ENCODE data around the gene TMEM256.
"Not testable (repeated sequence)": the region's sequence is repeated elsewhere in the genome, so short reads cannot be mapped to it uniquely, and the experiment has no call there.

TMEM256 gene

DNA sequence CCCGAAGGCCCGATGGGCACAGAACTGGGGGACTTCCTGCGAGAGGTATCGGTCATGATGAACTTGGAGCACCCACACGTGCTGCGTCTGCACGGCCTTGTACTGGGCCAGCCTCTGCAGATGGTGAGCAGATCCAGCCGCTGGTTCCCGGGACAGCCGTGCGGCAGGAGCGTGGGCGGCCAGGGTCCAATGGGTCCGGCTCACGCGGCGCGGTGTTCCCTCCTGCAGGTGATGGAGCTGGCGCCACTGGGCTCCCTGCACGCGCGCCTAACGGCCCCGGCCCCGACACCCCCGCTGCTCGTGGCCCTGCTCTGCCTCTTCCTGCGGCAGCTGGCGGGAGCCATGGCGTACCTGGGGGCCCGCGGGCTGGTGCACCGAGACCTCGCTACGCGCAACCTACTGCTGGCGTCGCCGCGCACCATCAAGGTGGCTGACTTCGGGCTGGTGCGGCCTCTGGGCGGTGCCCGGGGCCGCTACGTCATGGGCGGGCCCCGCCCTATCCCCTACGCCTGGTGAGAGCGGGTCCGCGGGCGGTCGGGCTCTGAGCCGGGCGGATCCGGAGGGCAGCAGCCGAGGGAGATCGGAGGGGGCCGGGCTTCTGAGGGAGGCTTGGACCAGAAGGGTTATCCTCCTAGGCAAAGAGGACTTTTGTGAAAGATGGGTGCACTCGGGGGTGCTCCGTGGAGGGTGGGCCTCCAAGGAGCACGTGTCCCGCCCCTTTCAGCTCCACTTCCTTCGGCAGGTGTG is 20.0 kb downstream of the TMEM256 start:
- peak overlapping the region; percentile 41 to 59 for H3K4me3 ChIP-seq (ENCODE audit: low read length in 2 of 2)
- H3K9ac ChIP-seq (ENCODE audit: low read depth in 1 of 2, low read length in 2 of 2), result peak overlapping the region in 1 of 2 donors; percentile 42
- no peaks in the 10 kb centered on the region for H3K9me3 ChIP-seq (ENCODE audit: control insufficient read depth in 2 of 2, low read length in 2 of 2)
- H3K4me1 ChIP-seq (ENCODE audit: control insufficient read depth in 2 of 2, insufficient read depth in 2 of 2, low read length in 2 of 2), result peaks cover 13 to 16% of the 10 kb centered on the region in 2 donors
- peaks cover 16 to 27% of the 10 kb centered on the region in 2 donors for H3K36me3 ChIP-seq (ENCODE audit: control insufficient read depth in 2 of 2, insufficient read depth in 2 of 2, low read length in 2 of 2)
- H3K27me3 ChIP-seq (ENCODE audit: control insufficient read depth in 2 of 2, insufficient read depth in 2 of 2, low read length in 2 of 2), result no peaks in the 10 kb centered on the region
- H3K27ac ChIP-seq (ENCODE audit: low read depth in 2 of 2, low read length in 2 of 2), result no peak overlapping the region

DNA sequence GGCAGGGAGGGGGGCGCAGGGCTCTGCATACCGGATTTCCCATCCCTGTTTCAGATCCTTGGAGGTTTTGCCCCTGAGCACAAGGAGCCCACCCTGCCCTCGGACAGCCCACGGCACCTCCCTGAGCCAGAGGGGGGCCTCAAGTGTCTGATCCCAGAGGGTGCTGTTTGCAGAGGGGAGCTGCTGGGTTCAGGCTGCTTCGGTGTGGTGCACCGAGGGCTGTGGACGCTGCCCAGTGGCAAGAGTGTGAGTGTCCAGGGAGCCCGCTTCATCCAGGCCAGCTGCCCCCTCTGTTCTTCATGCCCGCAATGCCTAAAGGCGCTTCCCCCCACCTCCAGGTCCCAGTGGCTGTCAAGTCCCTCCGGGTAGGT is 20.5 kb downstream of the TMEM256 start:
- Histone ChIP-seq H3K9me3 (ENCODE audit: control insufficient read depth in 2 of 2, low read length in 2 of 2) (no peaks in the 10 kb centered on the region), H3K4me1 (ENCODE audit: control insufficient read depth in 2 of 2, insufficient read depth in 2 of 2, low read length in 2 of 2) (peaks cover 13 to 16% of the 10 kb centered on the region in 2 donors), H3K27me3 (ENCODE audit: control insufficient read depth in 2 of 2, insufficient read depth in 2 of 2, low read length in 2 of 2) (no peaks in the 10 kb centered on the region), H3K36me3 (ENCODE audit: control insufficient read depth in 2 of 2, insufficient read depth in 2 of 2, low read length in 2 of 2) (peaks cover 11 to 22% of the 10 kb centered on the region in 2 donors), H3K9ac (ENCODE audit: low read depth in 1 of 2, low read length in 2 of 2) (peak overlapping the region in 1 of 2 donors; percentile 42), H3K27ac (ENCODE audit: low read depth in 2 of 2, low read length in 2 of 2) (no peak overlapping the region), H3K4me3 (ENCODE audit: low read length in 2 of 2) (peak overlapping the region; percentile 41 to 59)

DNA sequence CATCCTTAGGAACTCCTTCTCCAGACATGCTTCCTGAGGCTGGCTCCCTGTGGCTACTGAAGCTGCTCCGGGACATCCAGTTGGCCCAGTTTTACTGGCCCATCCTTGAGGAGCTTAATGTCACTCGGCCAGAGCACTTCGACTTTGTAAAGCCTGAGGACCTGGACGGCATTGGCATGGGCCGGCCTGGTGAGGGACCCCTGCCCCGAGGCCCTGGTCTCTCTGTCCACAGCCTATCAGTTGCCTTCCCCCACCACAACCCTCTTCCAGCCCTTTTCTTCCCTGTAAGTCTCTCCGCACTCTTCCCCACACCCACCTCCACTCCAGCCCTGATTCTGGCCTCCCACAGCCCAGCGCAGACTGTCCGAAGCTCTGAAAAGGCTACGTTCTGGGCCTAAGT is 21.0 kb downstream of the TMEM256 start:
- Histone ChIP-seq H3K9me3 (ENCODE audit: control insufficient read depth in 2 of 2, low read length in 2 of 2) (no peaks in the 10 kb centered on the region), H3K27me3 (ENCODE audit: control insufficient read depth in 2 of 2, insufficient read depth in 2 of 2, low read length in 2 of 2) (no peaks in the 10 kb centered on the region), H3K36me3 (ENCODE audit: control insufficient read depth in 2 of 2, insufficient read depth in 2 of 2, low read length in 2 of 2) (peaks cover 10 to 19% of the 10 kb centered on the region in 2 donors), H3K4me3 (ENCODE audit: low read length in 2 of 2) (no peak overlapping the region), H3K27ac (ENCODE audit: low read depth in 2 of 2, low read length in 2 of 2) (no peak overlapping the region), H3K4me1 (ENCODE audit: control insufficient read depth in 2 of 2, insufficient read depth in 2 of 2, low read length in 2 of 2) (peaks cover 13 to 16% of the 10 kb centered on the region in 2 donors), H3K9ac (ENCODE audit: low read depth in 1 of 2, low read length in 2 of 2) (no peak overlapping the region)

DNA sequence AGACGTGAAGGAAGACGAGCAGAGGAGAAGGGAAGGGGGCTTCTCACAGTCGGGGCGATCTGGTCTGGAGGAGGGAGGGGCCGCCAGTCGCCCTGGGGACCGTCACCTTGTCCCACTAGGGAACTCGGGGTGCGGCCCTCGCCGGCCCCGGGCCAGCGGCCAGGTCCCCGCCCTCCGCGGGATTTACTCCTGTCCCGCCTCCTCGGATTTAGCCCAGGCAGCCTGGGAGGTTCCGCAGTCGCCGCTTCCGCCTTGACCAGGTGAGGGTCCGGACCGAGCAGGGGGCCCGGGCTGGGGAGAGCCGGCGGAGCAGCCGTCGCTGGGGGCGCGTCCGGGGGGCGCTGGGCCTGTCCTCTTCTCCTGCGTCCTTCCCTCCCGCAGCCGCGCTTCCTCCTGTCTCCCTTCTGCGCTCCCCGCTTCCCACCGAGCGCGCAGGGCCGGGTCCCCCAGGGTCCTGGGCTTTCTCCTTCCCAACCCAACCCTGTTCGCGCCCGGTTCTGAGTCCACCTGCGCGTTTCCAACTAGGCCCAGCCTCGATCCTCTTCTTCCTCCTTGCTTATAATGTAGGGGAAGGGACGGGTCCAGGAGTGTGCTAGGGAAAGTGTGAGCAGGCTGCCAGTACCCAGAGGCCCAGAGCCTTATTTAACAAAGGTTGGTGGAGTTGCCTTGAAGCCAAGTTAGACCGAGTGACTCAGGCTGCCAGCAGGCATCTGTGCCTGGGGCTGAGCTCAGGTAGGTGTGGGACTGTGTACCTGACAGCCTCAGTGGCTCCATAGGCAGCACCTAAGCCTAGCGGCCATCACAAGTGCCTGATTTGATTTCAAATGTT is 22.8 kb downstream of the TMEM256 start, which contains the start of gene TNK1:
Gene TNK1 (plus strand): TSS at position 235 of the 829 bp plus-strand sequence. CDS start 1,838 bp downstream, outside the sequence.
- peaks cover 13 to 16% of the 10 kb centered on the region in 2 donors for H3K4me1 ChIP-seq (ENCODE audit: control insufficient read depth in 2 of 2, insufficient read depth in 2 of 2, low read length in 2 of 2)
- H3K9me3 ChIP-seq (ENCODE audit: control insufficient read depth in 2 of 2, low read length in 2 of 2), result no peaks in the 10 kb centered on the region
- H3K4me3 ChIP-seq (ENCODE audit: low read length in 2 of 2), result peak within 1 kb of the TSS; percentile 69 to 77
- peaks cover 7 to 8% of the 10 kb centered on the region in 2 donors for H3K36me3 ChIP-seq (ENCODE audit: control insufficient read depth in 2 of 2, insufficient read depth in 2 of 2, low read length in 2 of 2)
- H3K27ac ChIP-seq (ENCODE audit: low read depth in 2 of 2, low read length in 2 of 2), result peak within 1 kb of the TSS; percentile 57 to 67
- peak within 1 kb of the TSS; percentile 75 to 86 for H3K9ac ChIP-seq (ENCODE audit: low read depth in 1 of 2, low read length in 2 of 2)
- H3K27me3 ChIP-seq (ENCODE audit: control insufficient read depth in 2 of 2, insufficient read depth in 2 of 2, low read length in 2 of 2), result no peaks in the 10 kb centered on the region

DNA sequence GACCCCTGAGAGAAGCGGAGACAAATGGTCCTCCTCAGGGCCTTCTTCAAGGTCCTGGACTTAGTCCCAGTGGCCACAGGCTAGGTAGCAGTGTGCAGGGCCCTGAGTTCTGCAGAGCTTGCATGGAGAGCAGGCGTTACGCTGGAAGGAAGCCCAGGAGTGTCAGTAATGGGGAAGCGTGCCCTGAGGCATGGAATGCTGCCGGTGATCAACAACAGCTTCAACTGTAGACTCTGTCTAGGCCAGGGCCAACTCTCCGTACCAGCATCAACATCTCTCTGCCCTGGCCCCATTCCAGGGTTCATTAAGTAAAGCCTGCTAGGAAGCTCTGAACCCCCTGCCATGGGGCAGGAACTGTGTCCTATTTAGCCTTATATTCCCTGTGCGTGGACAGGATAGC is 23.6 kb downstream of the TMEM256 start:
- Histone ChIP-seq H3K27ac (ENCODE audit: low read depth in 2 of 2, low read length in 2 of 2) (peak overlapping the region; percentile 57 to 67), H3K27me3 (ENCODE audit: control insufficient read depth in 2 of 2, insufficient read depth in 2 of 2, low read length in 2 of 2) (no peaks in the 10 kb centered on the region), H3K9ac (ENCODE audit: low read depth in 1 of 2, low read length in 2 of 2) (peak overlapping the region; percentile 75 to 86)

DNA sequence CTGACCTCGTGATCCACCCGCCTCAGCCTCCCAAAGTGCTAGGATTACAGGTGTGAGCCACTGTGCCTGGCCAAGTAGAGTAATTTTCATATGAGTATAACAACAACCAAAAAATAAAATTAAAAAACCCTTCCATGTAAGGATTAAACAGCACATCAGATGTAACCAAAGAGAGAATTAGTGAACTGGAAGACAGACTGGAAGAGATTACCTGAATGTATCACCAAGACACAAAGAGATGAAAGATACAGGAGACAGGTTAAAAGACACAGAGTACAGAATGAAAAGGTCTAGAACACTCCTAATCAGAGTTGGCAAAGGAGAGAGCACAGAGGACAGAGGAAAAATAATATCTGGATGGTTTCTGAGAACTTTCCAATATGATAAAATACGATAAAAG is 24.8 kb downstream of the TMEM256 start:
- peaks cover 13 to 16% of the 10 kb centered on the region in 2 donors for H3K4me1 ChIP-seq (ENCODE audit: control insufficient read depth in 2 of 2, insufficient read depth in 2 of 2, low read length in 2 of 2)
- H3K27me3 ChIP-seq (ENCODE audit: control insufficient read depth in 2 of 2, insufficient read depth in 2 of 2, low read length in 2 of 2), result no peaks in the 10 kb centered on the region
- H3K36me3 ChIP-seq (ENCODE audit: control insufficient read depth in 2 of 2, insufficient read depth in 2 of 2, low read length in 2 of 2), result no peaks in the 10 kb centered on the region
- H3K9ac ChIP-seq (ENCODE audit: low read depth in 1 of 2, low read length in 2 of 2), result no peak overlapping the region
- no peak overlapping the region for H3K27ac ChIP-seq (ENCODE audit: low read depth in 2 of 2, low read length in 2 of 2)
- no peaks in the 10 kb centered on the region for H3K9me3 ChIP-seq (ENCODE audit: control insufficient read depth in 2 of 2, low read length in 2 of 2)
- no peak overlapping the region for H3K4me3 ChIP-seq (ENCODE audit: low read length in 2 of 2)

More for the DNA sequence above, 23.6 kb downstream of the TMEM256 start:
- Histone ChIP-seq H3K4me3 (ENCODE audit: low read length in 2 of 2) (peak overlapping the region; percentile 69 to 77), H3K4me1 (ENCODE audit: control insufficient read depth in 2 of 2, insufficient read depth in 2 of 2, low read length in 2 of 2) (peaks cover 13 to 16% of the 10 kb centered on the region in 2 donors), H3K9me3 (ENCODE audit: control insufficient read depth in 2 of 2, low read length in 2 of 2) (no peaks in the 10 kb centered on the region), H3K36me3 (ENCODE audit: control insufficient read depth in 2 of 2, insufficient read depth in 2 of 2, low read length in 2 of 2) (peaks cover 4 to 5% of the 10 kb centered on the region in 2 donors)

DNA sequence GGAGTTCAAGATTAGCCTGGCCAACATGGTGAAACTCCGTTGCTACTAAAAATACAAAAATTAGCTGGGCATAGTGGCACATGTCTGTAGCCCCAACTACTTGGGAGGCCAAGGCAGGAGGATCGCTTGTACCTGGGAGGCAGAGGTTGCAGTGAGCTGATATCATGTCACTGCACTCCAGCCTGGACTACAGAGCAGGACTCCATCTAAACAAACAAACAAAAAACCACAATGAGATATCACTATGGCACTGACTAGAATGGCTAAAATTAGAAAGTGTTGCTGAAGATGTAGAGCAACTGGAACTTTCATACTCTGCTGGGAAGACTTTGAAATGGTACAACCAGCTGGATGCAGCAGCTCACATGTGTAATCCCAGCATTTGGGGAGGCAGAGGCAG is 29.5 kb downstream of the TMEM256 start:
- H3K9me3 ChIP-seq (ENCODE audit: control insufficient read depth in 2 of 2, low read length in 2 of 2), result no peaks in the 10 kb centered on the region
- H3K27ac ChIP-seq (ENCODE audit: low read depth in 2 of 2, low read length in 2 of 2), result no peak overlapping the region
- no peak overlapping the region for H3K9ac ChIP-seq (ENCODE audit: low read depth in 1 of 2, low read length in 2 of 2)
- no peaks in the 10 kb centered on the region for H3K4me1 ChIP-seq (ENCODE audit: control insufficient read depth in 2 of 2, insufficient read depth in 2 of 2, low read length in 2 of 2)
- no peaks in the 10 kb centered on the region for H3K27me3 ChIP-seq (ENCODE audit: control insufficient read depth in 2 of 2, insufficient read depth in 2 of 2, low read length in 2 of 2)
- no peaks in the 10 kb centered on the region for H3K36me3 ChIP-seq (ENCODE audit: control insufficient read depth in 2 of 2, insufficient read depth in 2 of 2, low read length in 2 of 2)
- H3K4me3 ChIP-seq (ENCODE audit: low read length in 2 of 2), result no peak overlapping the region

DNA sequence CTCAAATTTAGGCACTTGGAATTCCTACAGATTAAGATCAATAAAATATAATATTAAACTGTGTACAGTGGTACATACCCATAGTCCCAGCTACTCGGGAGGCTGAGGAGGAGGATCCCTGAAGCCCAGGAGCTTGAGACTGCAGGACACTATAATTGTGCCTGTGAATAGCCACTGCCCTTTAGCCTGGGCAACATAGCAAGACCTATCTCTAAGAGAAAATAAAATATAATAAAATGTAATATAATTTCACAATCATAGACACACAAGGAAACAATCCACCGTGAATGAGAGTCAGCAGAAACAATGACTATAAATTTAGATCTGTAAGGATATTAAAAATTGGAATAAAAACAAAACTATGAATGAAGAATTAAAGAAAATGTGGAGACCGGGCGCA is 33.0 kb downstream of the TMEM256 start:
- Histone ChIP-seq H3K9me3 (ENCODE audit: control insufficient read depth in 2 of 2, low read length in 2 of 2) (no peaks in the 10 kb centered on the region), H3K4me3 (ENCODE audit: low read length in 2 of 2) (no peak overlapping the region), H3K9ac (ENCODE audit: low read depth in 1 of 2, low read length in 2 of 2) (no peak overlapping the region), H3K27me3 (ENCODE audit: control insufficient read depth in 2 of 2, insufficient read depth in 2 of 2, low read length in 2 of 2) (no peaks in the 10 kb centered on the region), H3K4me1 (ENCODE audit: control insufficient read depth in 2 of 2, insufficient read depth in 2 of 2, low read length in 2 of 2) (no peaks in the 10 kb centered on the region), H3K27ac (ENCODE audit: low read depth in 2 of 2, low read length in 2 of 2) (no peak overlapping the region), H3K36me3 (ENCODE audit: control insufficient read depth in 2 of 2, insufficient read depth in 2 of 2, low read length in 2 of 2) (no peaks in the 10 kb centered on the region)

DNA sequence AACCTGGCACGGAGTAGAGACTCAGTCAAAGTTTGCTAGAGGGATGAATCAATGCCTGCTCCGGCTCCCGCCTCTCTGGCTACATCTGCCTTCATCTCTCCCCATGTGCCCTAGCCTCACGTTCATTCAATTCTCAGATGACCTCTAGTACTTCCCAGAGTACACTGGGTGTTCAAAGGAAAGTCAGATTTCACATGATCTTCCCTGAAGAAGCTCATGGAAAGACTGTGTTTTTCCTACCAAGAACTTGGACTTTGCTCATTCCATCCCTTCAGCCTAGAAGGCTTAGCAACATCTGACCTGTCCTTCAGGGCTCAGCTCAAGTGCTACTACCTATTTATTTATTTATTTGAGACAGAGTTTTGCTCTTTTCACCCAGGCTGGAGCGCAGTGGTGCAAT is 34.1 kb downstream of the TMEM256 start:
- Histone ChIP-seq H3K4me3 (ENCODE audit: low read length in 2 of 2) (no peak overlapping the region), H3K36me3 (ENCODE audit: control insufficient read depth in 2 of 2, insufficient read depth in 2 of 2, low read length in 2 of 2) (no peaks in the 10 kb centered on the region), H3K9me3 (ENCODE audit: control insufficient read depth in 2 of 2, low read length in 2 of 2) (no peaks in the 10 kb centered on the region), H3K9ac (ENCODE audit: low read depth in 1 of 2, low read length in 2 of 2) (no peak overlapping the region), H3K4me1 (ENCODE audit: control insufficient read depth in 2 of 2, insufficient read depth in 2 of 2, low read length in 2 of 2) (no peaks in the 10 kb centered on the region), H3K27ac (ENCODE audit: low read depth in 2 of 2, low read length in 2 of 2) (no peak overlapping the region), H3K27me3 (ENCODE audit: control insufficient read depth in 2 of 2, insufficient read depth in 2 of 2, low read length in 2 of 2) (no peaks in the 10 kb centered on the region)

DNA sequence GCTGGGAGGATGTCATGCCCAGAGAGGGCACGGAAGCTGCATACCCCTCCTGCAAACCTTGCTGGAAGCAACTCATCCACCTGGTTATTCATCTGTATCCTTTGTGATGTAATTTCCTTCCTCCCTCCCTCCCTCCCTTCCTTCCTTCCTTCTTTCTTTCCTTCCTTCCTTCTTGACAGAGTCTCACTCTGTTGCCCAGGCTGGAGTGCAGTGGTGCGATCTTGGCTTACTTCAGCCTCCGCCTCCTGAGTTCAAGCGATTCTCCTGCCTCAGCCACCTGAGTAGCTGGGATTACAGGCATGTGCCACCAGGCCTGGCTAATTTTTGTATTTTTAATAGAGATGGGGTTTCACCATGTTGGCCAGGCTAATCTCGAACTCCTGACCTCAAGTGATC is 35.3 kb downstream of the TMEM256 start:
- not testable (repeated sequence) for H3K4me3 ChIP-seq (ENCODE audit: low read length in 2 of 2); H3K27ac ChIP-seq (ENCODE audit: low read depth in 2 of 2, low read length in 2 of 2); H3K36me3 ChIP-seq (ENCODE audit: control insufficient read depth in 2 of 2, insufficient read depth in 2 of 2, low read length in 2 of 2); H3K4me1 ChIP-seq (ENCODE audit: control insufficient read depth in 2 of 2, insufficient read depth in 2 of 2, low read length in 2 of 2); H3K9me3 ChIP-seq (ENCODE audit: control insufficient read depth in 2 of 2, low read length in 2 of 2); H3K27me3 ChIP-seq (ENCODE audit: control insufficient read depth in 2 of 2, insufficient read depth in 2 of 2, low read length in 2 of 2); H3K9ac ChIP-seq (ENCODE audit: low read depth in 1 of 2, low read length in 2 of 2)

Data from mucosa of rectum (tissue), 2 donors.